ENCODE results near the gene PKP4. TPM values are rescaled to one million over a fixed set of nuclear protein-coding genes. Genes with fewer than 3 reads are reported as not detected.

The PKP4 gene
- total and polyA plus RNA-seq, 3 donors from 2014 or later: 42.5 to 60.5 (median 60.0) TPM

DNA sequence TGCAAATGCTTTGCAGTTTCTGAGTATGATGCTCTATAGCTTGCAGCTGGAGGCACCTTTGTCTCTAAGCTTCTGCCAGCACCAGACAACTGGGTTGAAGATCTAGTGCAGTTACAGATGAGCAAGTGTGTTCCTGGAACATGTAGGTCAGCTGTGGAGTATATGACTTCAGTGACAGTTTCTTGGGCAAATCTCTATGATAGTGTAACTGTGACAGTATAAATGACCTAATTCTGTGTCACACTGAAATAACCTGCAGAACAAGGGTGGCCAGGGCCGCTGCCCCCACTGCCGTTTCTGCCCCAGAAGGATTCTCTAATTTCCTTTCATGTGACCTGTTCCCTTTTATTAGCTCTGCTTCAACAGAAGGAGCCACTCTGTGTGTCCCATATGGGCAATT, 193.1 kb downstream of the PKP4 start:
- TF ChIP-seq POLR2A (IDR thresholded peaks at IDR 0.05): no peak
- TF ChIP-seq, protein P1, sequence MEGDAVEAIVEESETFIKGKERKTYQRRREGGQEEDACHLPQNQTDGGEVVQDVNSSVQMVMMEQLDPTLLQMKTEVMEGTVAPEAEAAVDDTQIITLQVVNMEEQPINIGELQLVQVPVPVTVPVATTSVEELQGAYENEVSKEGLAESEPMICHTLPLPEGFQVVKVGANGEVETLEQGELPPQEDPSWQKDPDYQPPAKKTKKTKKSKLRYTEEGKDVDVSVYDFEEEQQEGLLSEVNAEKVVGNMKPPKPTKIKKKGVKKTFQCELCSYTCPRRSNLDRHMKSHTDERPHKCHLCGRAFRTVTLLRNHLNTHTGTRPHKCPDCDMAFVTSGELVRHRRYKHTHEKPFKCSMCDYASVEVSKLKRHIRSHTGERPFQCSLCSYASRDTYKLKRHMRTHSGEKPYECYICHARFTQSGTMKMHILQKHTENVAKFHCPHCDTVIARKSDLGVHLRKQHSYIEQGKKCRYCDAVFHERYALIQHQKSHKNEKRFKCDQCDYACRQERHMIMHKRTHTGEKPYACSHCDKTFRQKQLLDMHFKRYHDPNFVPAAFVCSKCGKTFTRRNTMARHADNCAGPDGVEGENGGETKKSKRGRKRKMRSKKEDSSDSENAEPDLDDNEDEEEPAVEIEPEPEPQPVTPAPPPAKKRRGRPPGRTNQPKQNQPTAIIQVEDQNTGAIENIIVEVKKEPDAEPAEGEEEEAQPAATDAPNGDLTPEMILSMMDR (IDR thresholded peaks at IDR 0.05): no peak
- intact Hi-C loops (cut with DNase I; ENCODE audit: low total_unique reads): no loop called here
- DNase-seq: no peak

DNA sequence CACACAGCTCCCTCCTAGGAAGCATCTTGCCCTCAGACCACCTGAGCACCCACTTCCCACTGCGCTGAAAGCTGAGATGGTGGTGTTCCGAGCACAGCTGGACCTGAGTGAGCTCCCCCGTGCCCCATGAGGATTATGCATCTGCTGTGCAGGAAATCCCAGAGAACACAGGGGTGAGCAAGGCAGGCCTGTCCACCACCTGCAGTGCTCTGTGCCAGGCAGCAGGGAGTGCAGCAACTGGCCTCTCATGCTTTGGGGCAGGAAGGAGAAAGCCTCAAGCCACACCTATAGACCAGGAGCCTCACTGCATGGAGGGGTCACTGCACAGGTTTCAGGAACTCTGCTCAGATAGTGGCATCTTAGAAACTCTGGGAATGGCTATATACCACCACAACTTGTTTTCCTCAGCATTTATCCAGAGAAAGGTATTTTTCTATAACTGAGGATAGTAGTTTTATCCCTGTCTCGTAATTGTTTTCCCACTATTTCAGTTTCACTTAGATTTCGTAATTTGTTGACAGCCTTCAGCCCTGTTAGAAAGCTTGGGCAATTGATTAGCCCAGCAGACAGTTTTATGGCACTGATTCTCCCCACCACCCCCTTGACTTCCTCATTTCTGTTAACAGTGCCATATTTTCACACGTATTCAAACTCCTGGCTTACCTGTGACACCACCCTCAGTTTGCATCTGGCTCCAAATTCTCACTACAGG, 194.1 kb downstream of the PKP4 start:
- intact Hi-C loops (cut with DNase I; ENCODE audit: low total_unique reads): no loop called here
- TF ChIP-seq POLR2A (IDR thresholded peaks at IDR 0.05): no peak
- TF ChIP-seq, protein P1 (IDR thresholded peaks at IDR 0.05): no peak
- WGBS, 2 donors: 93 to 96% methylated on average over 6 of the region's 6 CpGs
- no peaks in the 10 kb centered on the region for H3K9me3 ChIP-seq
- no peaks in the 10 kb centered on the region for H3K36me3 ChIP-seq (ENCODE audit: low read depth, missing control alignments)
- no peak for DNase-seq
- no peak overlapping the region for H3K4me3 ChIP-seq
- no peaks in the 10 kb centered on the region for H3K4me1 ChIP-seq
- H3K27me3 ChIP-seq: no peaks in the 10 kb centered on the region
- no peak overlapping the region for H3K27ac ChIP-seq

More for the DNA sequence above, 193.1 kb downstream of the PKP4 start:
- H3K27me3 ChIP-seq: no peaks in the 10 kb centered on the region
- H3K4me1 ChIP-seq: no peaks in the 10 kb centered on the region
- 40 to 92% methylated on average over 2 of the region's 2 CpGs for WGBS, 2 donors
- no peaks in the 10 kb centered on the region for H3K9me3 ChIP-seq
- H3K36me3 ChIP-seq (ENCODE audit: low read depth, missing control alignments): no peaks in the 10 kb centered on the region
- no peak overlapping the region for H3K27ac ChIP-seq
- no peak overlapping the region for H3K4me3 ChIP-seq

DNA sequence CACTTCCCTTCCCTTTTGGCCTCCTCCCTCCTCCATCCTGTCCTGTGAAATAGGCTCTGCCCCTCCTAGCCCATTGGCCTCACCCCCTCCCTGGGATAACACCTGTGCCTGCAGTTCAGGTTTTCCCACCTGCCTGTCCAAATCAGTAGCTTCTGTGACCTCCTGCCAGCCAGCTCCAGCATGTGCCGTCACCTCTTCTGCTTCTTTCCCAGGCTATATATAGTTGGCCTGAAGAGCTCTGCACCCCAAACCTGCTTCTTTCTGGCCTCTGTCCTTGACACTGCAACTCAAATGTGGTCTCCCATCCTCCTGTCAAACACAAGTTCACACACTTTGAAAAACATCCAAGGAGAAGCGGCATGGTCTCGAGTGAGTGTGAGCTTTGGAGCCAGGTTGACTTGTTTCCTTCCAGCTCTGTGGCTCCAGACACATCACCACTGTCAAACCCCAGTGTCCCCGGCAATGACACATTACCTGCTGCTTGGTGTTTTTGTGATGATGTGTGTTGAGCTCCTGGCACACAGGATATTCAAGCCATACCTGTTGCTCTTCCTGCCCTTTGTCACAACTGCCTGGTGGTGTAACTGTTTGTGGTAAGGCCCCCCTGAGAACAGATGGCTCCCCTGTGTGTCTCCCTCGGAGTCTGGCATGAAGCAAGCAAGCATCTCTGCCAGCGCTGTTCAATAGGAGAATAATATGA, 194.8 kb downstream of the PKP4 start:
- DNase-seq: no peak
- intact Hi-C loops (cut with DNase I; ENCODE audit: low total_unique reads): no loop called here
- no peaks in the 10 kb centered on the region for H3K9me3 ChIP-seq
- no peaks in the 10 kb centered on the region for H3K27me3 ChIP-seq
- TF ChIP-seq, protein P1 (IDR thresholded peaks at IDR 0.05): no peak
- TF ChIP-seq POLR2A (IDR thresholded peaks at IDR 0.05): no peak
- H3K27ac ChIP-seq: no peak overlapping the region
- no peaks in the 10 kb centered on the region for H3K4me1 ChIP-seq
- WGBS, 2 donors: 92% methylated on average over 6 of the region's 6 CpGs
- H3K36me3 ChIP-seq (ENCODE audit: low read depth, missing control alignments): no peaks in the 10 kb centered on the region
- no peak overlapping the region for H3K4me3 ChIP-seq

DNA sequence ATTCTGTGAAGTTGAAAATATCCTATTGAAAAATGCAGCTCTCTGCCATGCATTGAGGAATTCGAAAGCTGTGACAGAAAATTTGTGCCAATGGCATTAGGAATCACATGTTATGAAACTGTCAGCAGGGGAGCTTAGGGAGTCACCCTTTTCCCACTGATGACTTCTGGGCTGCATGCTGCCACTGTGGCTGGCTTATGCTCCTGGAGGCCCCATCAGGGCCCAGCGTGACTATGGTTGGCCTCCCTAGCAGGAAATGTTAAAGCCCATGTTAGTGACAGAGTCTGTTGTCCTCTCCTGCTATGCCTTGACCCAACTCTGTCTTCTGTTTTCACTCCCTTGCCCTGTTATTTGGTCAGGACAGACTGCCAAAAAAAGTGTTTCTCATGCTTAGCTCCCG, 198.9 kb downstream of the PKP4 start:
- H3K27me3 ChIP-seq: no peaks in the 10 kb centered on the region
- H3K27ac ChIP-seq: no peak overlapping the region
- no peaks in the 10 kb centered on the region for H3K4me1 ChIP-seq
- H3K4me3 ChIP-seq: no peak overlapping the region
- intact Hi-C loops (cut with DNase I; ENCODE audit: low total_unique reads): no loop called here
- TF ChIP-seq, protein P1 (IDR thresholded peaks at IDR 0.05): no peak
- TF ChIP-seq POLR2A (IDR thresholded peaks at IDR 0.05): no peak
- H3K36me3 ChIP-seq (ENCODE audit: low read depth, missing control alignments): no peaks in the 10 kb centered on the region
- H3K9me3 ChIP-seq: no peaks in the 10 kb centered on the region
- WGBS, 2 donors: 58 to 87% methylated on average over 3 of the region's 3 CpGs
- no peak for DNase-seq
